A673 (cell line): ENCODE measurements around the gene CHCHD3. TPM values are rescaled to one million over a fixed set of nuclear protein-coding genes. Genes with fewer than 3 reads are reported as not detected.

Experiments used
- BruUV-seq: library from RNA; stranded (reverse); fragments of 400-500 nt; replicated peaks from 2 replicates; lab custom pipeline; 2021; lab: Mats Ljungman, UMichigan
- CTCF ChIA-PET: fragments of 300-600 bp; sonication (Branson Sonifier 250); formaldehyde crosslinking; loops from one replicate; lab custom pipeline; 2022; ENCODE audit warnings: antibody characterized with exemption; lab: Charles Lee
- POLR2A ChIA-PET: fragments of 300-600 bp; sonication (Branson Sonifier 250); formaldehyde crosslinking; loops from one replicate; lab custom pipeline; 2022; ENCODE audit warnings: antibody characterized with exemption; ENCODE audit not compliant: low non-redundant PET; lab: Charles Lee
- DNase-seq: peaks from one replicate; pipeline ENCODE4 v3.0.0-alpha.2; 2015; ENCODE audit warnings: low spot score
- H3K27ac ChIP-seq: fragments of 200-600 bp; sonication (generic); 2 replicates; pipeline ENCODE4 v1.5.1; 2016; ENCODE audit warnings: mixed run types, low read depth, mild to moderate bottlenecking, mixed read lengths, antibody characterized with exemption, low read length; ENCODE audit not compliant: poor library complexity, severe bottlenecking
- H3K27me3 ChIP-seq: fragments of 200-600 bp; sonication (generic); replicated peaks from 2 replicates; pipeline ENCODE4 v1.6.1; 2017; ENCODE audit warnings: mixed run types, low read depth, mild to moderate bottlenecking, mixed read lengths, antibody characterized with exemption, low read length; ENCODE audit not compliant: insufficient read depth, poor library complexity
- H3K36me3 ChIP-seq: fragments of 200-600 bp; sonication (generic); 2 replicates; pipeline ENCODE4 v1.6.1; 2016; ENCODE audit warnings: mixed run types, mild to moderate bottlenecking, mixed read lengths, antibody characterized with exemption, low read length; ENCODE audit not compliant: insufficient read depth, poor library complexity, severe bottlenecking
- H3K4me1 ChIP-seq: fragments of 200-600 bp; sonication (generic); 2 replicates; pipeline ENCODE4 v1.6.1; 2017; ENCODE audit warnings: mixed run types, mild to moderate bottlenecking, mixed read lengths, antibody characterized with exemption, low read length; ENCODE audit not compliant: insufficient read depth, poor library complexity, severe bottlenecking
- H3K4me3 ChIP-seq: fragments of 200-600 bp; sonication (generic); 2 replicates; pipeline ENCODE4 v1.5.1; 2016; ENCODE audit warnings: low read depth, mixed run types, mild to moderate bottlenecking, mixed read lengths, low read length; ENCODE audit not compliant: poor library complexity, severe bottlenecking
- H3K9me3 ChIP-seq: fragments of 200-600 bp; sonication (generic); 2 replicates; pipeline ENCODE4 v1.6.1; 2016; ENCODE audit warnings: mixed run types, low read depth, mild to moderate bottlenecking, mixed read lengths, antibody characterized with exemption, low read length; ENCODE audit not compliant: poor library complexity, severe bottlenecking
- CTCF ChIP-seq: fragments of 300-800, 200-600 bp; sonication (generic); conservative IDR thresholded peaks from 2 replicates; pipeline ENCODE4 v1.5.1; 2017; ENCODE audit warnings: low read depth, mild to moderate bottlenecking, antibody characterized with exemption, low read length, moderate library complexity, mixed read lengths
- EZH2 ChIP-seq: fragments of 200-600 bp; sonication (generic); IDR thresholded peaks from 2 replicates; pipeline ENCODE4 v1.6.1; 2017; ENCODE audit warnings: borderline replicate concordance, low read depth, mild to moderate bottlenecking, mixed read lengths, antibody characterized with exemption, low read length; ENCODE audit not compliant: poor library complexity, severe bottlenecking
- intact Hi-C: fragments of 100-400 bp; cut with micrococcal nuclease; formaldehyde crosslinking; loops from one replicate; pipeline ENCODE4 v1.10.0; 2022; ENCODE audit not compliant: unreplicated experiment
- total RNA-seq: library from RNA; stranded (reverse); gene quantifications from 2 replicates; pipeline ENCODE4 v1.2.3, GENCODE V29; 2021

Gene CHCHD3
- total RNA-seq, 1 experiment from 2014 or later: 128 TPM

GRCh38 chr7:132738254-132738653 lies 343.6 kb downstream of the CHCHD3 start:
- Histone ChIP-seq H3K27ac (no peak overlapping the region), H3K4me3 (no peak overlapping the region), H3K27me3 (peaks cover 35% of the 10 kb centered on the region), H3K36me3 (no peaks in the 10 kb centered on the region), H3K9me3 (peaks cover under 1% of the 10 kb centered on the region), H3K4me1 (peaks cover 3% of the 10 kb centered on the region)
- ChIA-PET CTCF (no interaction called here), POLR2A (no interaction called here)
- intact Hi-C loops: no loop called here
- DNase-seq: no peak
- BruUV-seq: no TSS peak
- no peak for TF ChIP-seq CTCF
- TF ChIP-seq EZH2: no peak

DNA sequence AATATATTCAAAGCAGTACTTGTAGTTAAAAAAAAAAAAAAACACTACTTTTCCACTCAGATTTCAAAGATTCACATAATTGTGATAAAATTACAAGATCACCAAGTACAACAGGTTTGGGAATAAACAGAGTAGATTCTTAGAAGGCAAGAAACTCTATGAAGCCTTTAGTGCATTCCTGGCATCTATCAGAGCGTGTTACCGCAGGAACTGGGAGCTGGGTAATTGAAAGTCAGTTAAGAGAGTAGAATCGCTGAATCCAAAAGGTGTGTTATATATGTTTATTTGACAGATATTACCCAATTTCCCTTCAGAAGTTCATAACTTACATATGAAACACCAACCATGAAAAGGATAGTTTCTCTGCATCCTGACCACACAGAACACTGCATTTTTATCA lies 346.4 kb downstream of the CHCHD3 start:
- intact Hi-C loops: no loop called here
- Histone ChIP-seq H3K4me1 (peaks cover 3% of the 10 kb centered on the region), H3K27me3 (peaks cover 31% of the 10 kb centered on the region), H3K4me3 (no peak overlapping the region), H3K27ac (no peak overlapping the region), H3K9me3 (no peaks in the 10 kb centered on the region), H3K36me3 (no peaks in the 10 kb centered on the region)
- ChIA-PET POLR2A (no interaction called here), CTCF (no interaction called here)
- TF ChIP-seq EZH2 (no peak), CTCF (no peak)
- DNase-seq: no peak
- BruUV-seq: no TSS peak

Other genes starting within 250 kb of the CHCHD3 start
- 66.1 and 74.4 TPM in 2 replicates for gene EXOC4, start 171.0 kb upstream of the CHCHD3 start, total RNA-seq